Activated naive CD4-positive, alpha-beta T cell treated with Interleukin-2 at 50 U/mL for 16 hours (primary cell): ENCODE measurements around the gene ARHGAP9.

ENCODE experiments used
- DNase-seq: peaks from one replicate; pipeline ENCODE4 v3.0.0-alpha.2; 2020

ARHGAP9 gene

GRCh38 chr12:57471661-57472060 is 8.0 kb downstream of the ARHGAP9 start:
- no peak for DNase-seq

GRCh38 chr12:57470970-57471656 is 8.6 kb downstream of the ARHGAP9 start:
- no peak for DNase-seq

GRCh38 chr12:57470286-57470969 is 9.2 kb downstream of the ARHGAP9 start:
- DNase-seq = no peak

GRCh38 chr12:57469296-57470164 is 10.1 kb downstream of the ARHGAP9 start:
- DNase-seq = no peak

- DNase-seq = no peak
These were observed 11.8 kb downstream of the ARHGAP9 start for GRCh38 chr12:57467915-57468314.

GRCh38 chr12:57467212-57467874 is 12.3 kb downstream of the ARHGAP9 start:
- DNase-seq = no peak

- no peak for DNase-seq
These were observed 13.7 kb downstream of the ARHGAP9 start for GRCh38 chr12:57465747-57466505.

- DNase-seq = no peak
These were observed 14.5 kb downstream of the ARHGAP9 start for GRCh38 chr12:57465030-57465746.

- DNase-seq = no peak
These were observed 15.1 kb downstream of the ARHGAP9 start for GRCh38 chr12:57464569-57464968.

GRCh38 chr12:57462912-57463253 is 16.8 kb downstream of the ARHGAP9 start:
- no peak for DNase-seq

- peak; percentile 91 for DNase-seq
These were observed 17.3 kb downstream of the ARHGAP9 start for GRCh38 chr12:57462251-57462911.

- DNase-seq = no peak
These were observed 17.8 kb downstream of the ARHGAP9 start for GRCh38 chr12:57461917-57462250.

GRCh38 chr12:57461276-57461916 is 18.3 kb downstream of the ARHGAP9 start:
- DNase-seq = peak; percentile 28

GRCh38 chr12:57460841-57461275 is 18.8 kb downstream of the ARHGAP9 start:
- DNase-seq = no peak

GRCh38 chr12:57460468-57460784 is 19.2 kb downstream of the ARHGAP9 start:
- DNase-seq = no peak

- no peak for DNase-seq
These were observed 19.8 kb downstream of the ARHGAP9 start, which contains the start of gene GLI1 for GRCh38 chr12:57459750-57460467. Gene GLI1, plus strand, starts transcription at chr12:57459785. Its CDS starts 3,907 bp downstream, at chr12:57463692.

GRCh38 chr12:57459055-57459749 is 20.5 kb downstream of the ARHGAP9 start:
- DNase-seq = peak; percentile 95

- DNase-seq = no peak
These were observed 21.0 kb downstream of the ARHGAP9 start for GRCh38 chr12:57458665-57459054.

GRCh38 chr12:57456737-57457490 is 22.8 kb downstream of the ARHGAP9 start:
- no peak for DNase-seq
